C1 segment of cervical spinal cord (tissue), 14 donors: ENCODE data around the gene ATP10A.
"Not testable (repeated sequence)": the region's sequence is repeated elsewhere in the genome, so short reads cannot be mapped to it uniquely, and the experiment has no call there.

Experiments
- DNase-seq, 14 donors: peaks; one replicate each; lab custom pipeline; 2025; lab: John Stamatoyannopoulos, UW

ATP10A gene

GRCh38 chr15:25775317-25775912 is 87.7 kb downstream of the ATP10A start:
- DNase-seq, result no peak

- no peak for DNase-seq
Measured at GRCh38 chr15:25774871-25775270, 88.3 kb downstream of the ATP10A start.

GRCh38 chr15:25773248-25773647 is 89.9 kb downstream of the ATP10A start:
- DNase-seq, result no peak

- no peak for DNase-seq
Measured at GRCh38 chr15:25772500-25772899, 90.6 kb downstream of the ATP10A start.

- not testable (repeated sequence) for DNase-seq
Measured at GRCh38 chr15:25771736-25772135, 91.4 kb downstream of the ATP10A start.

GRCh38 chr15:25771338-25771706 is 91.8 kb downstream of the ATP10A start:
- no peak for DNase-seq

- DNase-seq, result no peak
Measured at GRCh38 chr15:25770618-25771337, 92.3 kb downstream of the ATP10A start.

GRCh38 chr15:25770031-25770430 is 93.1 kb downstream of the ATP10A start:
- DNase-seq, result no peak

GRCh38 chr15:25768271-25768670 is 94.9 kb downstream of the ATP10A start:
- DNase-seq, result no peak

- no peak for DNase-seq
Measured at GRCh38 chr15:25767356-25768151, 95.6 kb downstream of the ATP10A start.

GRCh38 chr15:25766417-25766816 is 96.7 kb downstream of the ATP10A start:
- DNase-seq, result no peak

GRCh38 chr15:25764980-25765735 is 98.0 kb downstream of the ATP10A start:
- DNase-seq, result no peak

GRCh38 chr15:25763954-25764353 is 99.2 kb downstream of the ATP10A start:
- DNase-seq, result no peak

- peak in 1 of 14 donors; percentile 13 for DNase-seq
Measured at GRCh38 chr15:25763331-25763751, 99.8 kb downstream of the ATP10A start.

GRCh38 chr15:25761971-25762662 is 101.0 kb downstream of the ATP10A start:
- no peak for DNase-seq

- no peak for DNase-seq
Measured at GRCh38 chr15:25759421-25759820, 103.7 kb downstream of the ATP10A start.

GRCh38 chr15:25758612-25759011 is 104.5 kb downstream of the ATP10A start:
- DNase-seq, result not testable (repeated sequence)

GRCh38 chr15:25743548-25744275 is 119.4 kb downstream of the ATP10A start:
- DNase-seq, result no peak

- DNase-seq, result no peak
Measured at GRCh38 chr15:25742776-25743547, 120.2 kb downstream of the ATP10A start.
